GM12875 (cell line): Measurements from ENCODE around the gene KIF1A.
"Not testable (repeated sequence)": the region's sequence is repeated elsewhere in the genome, so short reads cannot be mapped to it uniquely, and the experiment has no call there.

Source experiments
- H3K4me3 ChIP-seq: one replicate; pipeline ENCODE4 v1.5.1; 2011; ENCODE audit warnings: low read depth, low read length, control low read depth
- TF ChIP-seq, protein P1 (sequence below): IDR thresholded peaks from 2 replicates; pipeline ENCODE4 v1.5.1; 2011; ENCODE audit warnings: low read depth, mild to moderate bottlenecking, control low read depth, inconsistent platforms, low read length, moderate library complexity, borderline replicate concordance; ENCODE audit not compliant: insufficient read depth

The KIF1A gene

GRCh38 chr2:240701091-240701735 is 118.8 kb downstream of the KIF1A start:
- TF ChIP-seq, protein P1, sequence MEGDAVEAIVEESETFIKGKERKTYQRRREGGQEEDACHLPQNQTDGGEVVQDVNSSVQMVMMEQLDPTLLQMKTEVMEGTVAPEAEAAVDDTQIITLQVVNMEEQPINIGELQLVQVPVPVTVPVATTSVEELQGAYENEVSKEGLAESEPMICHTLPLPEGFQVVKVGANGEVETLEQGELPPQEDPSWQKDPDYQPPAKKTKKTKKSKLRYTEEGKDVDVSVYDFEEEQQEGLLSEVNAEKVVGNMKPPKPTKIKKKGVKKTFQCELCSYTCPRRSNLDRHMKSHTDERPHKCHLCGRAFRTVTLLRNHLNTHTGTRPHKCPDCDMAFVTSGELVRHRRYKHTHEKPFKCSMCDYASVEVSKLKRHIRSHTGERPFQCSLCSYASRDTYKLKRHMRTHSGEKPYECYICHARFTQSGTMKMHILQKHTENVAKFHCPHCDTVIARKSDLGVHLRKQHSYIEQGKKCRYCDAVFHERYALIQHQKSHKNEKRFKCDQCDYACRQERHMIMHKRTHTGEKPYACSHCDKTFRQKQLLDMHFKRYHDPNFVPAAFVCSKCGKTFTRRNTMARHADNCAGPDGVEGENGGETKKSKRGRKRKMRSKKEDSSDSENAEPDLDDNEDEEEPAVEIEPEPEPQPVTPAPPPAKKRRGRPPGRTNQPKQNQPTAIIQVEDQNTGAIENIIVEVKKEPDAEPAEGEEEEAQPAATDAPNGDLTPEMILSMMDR, result no peak

GRCh38 chr2:240700616-240701015 is 119.4 kb downstream of the KIF1A start:
- H3K4me3 ChIP-seq, result not testable (repeated sequence)

More at GRCh38 chr2:240701091-240701735, 118.8 kb downstream of the KIF1A start:
- H3K4me3 ChIP-seq, result no peak overlapping the region

GRCh38 chr2:240699835-240700234 is 120.2 kb downstream of the KIF1A start:
- H3K4me3 ChIP-seq, result not testable (repeated sequence)

GRCh38 chr2:240698852-240699561 is 121.0 kb downstream of the KIF1A start:
- not testable (repeated sequence) for H3K4me3 ChIP-seq

GRCh38 chr2:240696469-240696868 is 123.5 kb downstream of the KIF1A start:
- not testable (repeated sequence) for H3K4me3 ChIP-seq

DNA sequence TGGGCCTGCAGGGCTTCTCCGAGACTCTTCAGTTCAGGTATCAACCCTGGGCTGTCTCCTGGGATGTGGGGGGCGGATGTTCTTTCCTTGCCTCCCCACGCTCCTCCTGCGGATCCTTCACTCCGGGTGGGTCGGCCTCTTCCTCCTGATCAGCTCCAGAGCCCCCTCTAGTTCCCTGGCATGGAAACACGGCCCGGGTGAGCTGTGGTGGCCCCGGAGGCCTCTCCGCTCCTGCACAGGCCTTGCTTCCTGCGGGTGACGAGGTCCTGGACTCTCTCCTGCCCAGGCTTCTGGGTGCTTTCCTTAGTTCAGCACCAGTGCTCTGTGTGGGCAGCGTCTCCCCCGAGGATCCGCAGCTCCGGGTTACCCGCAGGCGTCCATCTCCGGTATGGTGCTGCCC is 124.4 kb downstream of the KIF1A start:
- H3K4me3 ChIP-seq, result not testable (repeated sequence)

DNA sequence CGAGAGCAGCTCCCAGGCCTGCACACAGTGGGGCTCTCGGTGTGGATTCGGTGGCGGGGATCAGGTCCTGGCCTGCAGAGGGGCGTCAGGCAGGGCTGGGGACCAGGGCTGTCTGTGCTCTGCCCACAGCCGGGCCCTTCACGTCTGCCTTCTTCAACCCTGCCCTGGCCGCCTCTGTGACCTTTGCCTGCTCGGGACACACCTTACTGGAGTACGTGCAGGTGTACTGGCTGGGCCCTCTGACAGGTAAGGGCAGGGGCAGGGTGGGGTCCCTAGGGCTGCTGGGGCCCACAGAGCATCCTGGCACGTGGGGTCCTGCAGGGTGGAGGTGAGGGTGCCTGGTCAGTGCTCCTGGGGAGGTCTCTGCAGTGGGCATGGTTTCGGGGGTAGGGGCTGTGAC is 125.7 kb downstream of the KIF1A start:
- H3K4me3 ChIP-seq, result not testable (repeated sequence)

DNA sequence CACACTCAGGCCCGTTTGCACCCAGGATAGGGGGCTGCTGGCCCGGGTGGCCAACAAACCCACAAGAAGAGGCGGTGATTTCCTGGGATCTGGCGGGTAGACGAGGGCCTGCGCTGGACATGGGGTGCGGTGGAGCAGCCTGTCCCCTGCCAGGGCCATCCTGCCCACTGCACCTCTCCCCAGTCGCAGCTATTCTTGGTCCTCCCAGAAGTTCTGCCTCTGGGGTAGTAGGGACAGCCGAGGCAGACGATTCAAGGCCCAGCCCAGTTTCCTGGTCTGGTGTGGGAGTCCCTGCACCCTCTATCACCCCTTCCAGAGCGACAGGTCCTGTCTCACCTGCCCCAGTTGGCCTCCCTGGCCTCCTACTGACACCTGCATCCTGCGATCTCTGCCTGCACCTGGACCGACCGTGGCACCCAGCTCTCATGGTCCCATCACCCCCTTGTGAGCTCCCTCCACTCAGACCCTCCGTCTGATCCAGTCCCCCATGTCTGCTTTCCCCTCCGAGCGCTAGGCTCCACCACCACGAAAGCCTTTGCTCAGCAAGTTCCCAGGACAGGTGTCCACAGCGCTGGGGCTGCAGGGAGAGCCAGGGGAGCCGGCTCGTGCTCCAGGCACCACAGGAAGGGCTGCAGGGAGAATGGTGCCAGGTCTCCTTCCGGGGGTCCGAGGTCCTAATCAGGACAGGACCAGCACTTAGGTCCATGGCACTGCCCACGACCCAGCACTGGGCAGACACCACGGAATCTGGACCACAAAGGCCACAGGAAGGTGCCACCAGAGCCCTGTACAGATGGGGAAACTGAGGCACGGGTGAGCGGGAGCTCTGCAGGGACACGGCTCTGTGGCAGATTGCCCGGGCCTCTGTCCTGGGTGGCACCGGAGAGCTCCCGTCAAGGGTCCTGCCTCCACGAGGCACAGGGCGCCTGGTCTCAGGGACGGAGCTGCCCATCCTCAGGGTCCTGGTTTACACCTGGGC is 127.1 kb downstream of the KIF1A start:
- not testable (repeated sequence) for H3K4me3 ChIP-seq

GRCh38 chr2:240691631-240692420 is 128.2 kb downstream of the KIF1A start, which contains the start of gene AQP12A:
AQP12A (plus strand) TSS chr2:240691866; CDS start chr2:240691914, 48 bp downstream.
- H3K4me3 ChIP-seq, result not testable (repeated sequence)

DNA sequence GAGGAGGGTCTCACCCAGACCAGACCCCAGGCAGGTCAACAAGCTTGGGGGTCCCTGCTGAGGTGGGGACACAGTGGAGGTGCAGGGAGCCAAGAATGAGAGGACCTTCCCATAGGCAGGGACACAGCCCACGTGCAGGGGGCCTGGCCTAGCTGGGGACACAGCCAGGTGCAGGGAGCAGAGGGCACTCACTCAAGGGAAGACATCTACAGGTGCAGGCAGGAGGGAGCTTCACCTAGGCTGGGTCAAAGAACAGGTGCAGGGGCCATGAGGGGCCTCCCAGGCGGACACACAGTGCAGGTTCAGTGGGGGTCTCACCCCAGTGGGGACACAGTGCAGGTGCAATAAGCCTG is 129.0 kb downstream of the KIF1A start:
- not testable (repeated sequence) for H3K4me3 ChIP-seq

DNA sequence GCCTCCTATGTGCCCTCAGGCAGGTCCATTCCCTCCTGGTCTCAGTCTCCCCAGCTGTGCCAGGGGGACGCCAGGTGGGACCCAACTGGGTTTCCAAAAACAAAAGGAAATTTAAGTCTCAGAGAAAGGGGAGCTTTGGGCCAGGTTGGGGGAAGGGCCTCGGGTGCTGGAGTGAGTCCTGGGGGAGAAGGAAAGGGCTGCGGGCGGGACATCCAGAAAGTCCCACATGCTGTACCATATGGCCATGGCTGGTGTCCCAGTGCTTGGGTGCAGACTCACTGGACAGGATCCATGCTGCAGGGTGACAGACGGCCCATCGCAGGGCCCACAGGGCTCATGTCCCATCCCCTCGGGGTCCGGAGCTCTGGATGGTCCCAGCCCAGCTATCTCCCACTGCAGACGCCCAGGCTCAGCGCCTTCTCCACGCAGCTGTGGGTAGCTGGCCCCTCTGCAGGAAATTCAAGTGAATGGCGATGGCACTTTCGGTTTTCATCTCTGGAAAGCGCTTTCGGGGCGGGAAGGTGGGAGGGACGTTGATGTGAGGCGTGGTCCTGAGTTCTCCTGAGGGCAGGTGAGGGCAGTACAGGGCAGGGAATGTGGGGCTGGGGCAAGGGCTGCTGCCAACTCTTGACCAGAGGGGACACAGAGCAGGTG is 129.5 kb downstream of the KIF1A start:
- not testable (repeated sequence) for H3K4me3 ChIP-seq

DNA sequence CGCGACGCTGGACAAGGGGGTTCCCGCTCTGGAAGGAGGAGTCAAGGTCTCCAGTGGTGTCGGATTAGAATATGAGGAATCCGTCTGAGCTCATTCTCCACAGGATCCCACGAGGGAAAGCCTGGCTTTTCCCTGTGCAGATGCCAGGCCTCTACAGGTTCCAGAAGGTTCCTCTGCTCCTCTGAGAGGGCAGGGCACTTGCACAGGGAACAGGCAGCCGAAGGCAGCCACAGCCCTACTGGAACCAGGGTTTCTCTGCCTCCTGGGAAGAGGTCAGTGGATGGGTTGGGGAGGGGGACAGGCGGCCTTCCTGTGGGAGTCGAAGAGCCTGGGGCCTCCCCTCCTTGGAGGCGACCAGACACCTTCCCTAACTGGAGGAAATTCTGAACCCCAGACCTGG is 130.0 kb downstream of the KIF1A start:
- TF ChIP-seq, protein P1, result no peak
- H3K4me3 ChIP-seq, result no peak overlapping the region
